NOMO-1 treated with dmso at 0.1 percent for 144 hours (cell line): Measurements from ENCODE around the gene PLK2.

Experiments
- DNase-seq: peaks from one replicate; lab custom pipeline; 2025; ENCODE audit not compliant: unreplicated experiment; lab: John Stamatoyannopoulos, UW

The PLK2 gene

DNA sequence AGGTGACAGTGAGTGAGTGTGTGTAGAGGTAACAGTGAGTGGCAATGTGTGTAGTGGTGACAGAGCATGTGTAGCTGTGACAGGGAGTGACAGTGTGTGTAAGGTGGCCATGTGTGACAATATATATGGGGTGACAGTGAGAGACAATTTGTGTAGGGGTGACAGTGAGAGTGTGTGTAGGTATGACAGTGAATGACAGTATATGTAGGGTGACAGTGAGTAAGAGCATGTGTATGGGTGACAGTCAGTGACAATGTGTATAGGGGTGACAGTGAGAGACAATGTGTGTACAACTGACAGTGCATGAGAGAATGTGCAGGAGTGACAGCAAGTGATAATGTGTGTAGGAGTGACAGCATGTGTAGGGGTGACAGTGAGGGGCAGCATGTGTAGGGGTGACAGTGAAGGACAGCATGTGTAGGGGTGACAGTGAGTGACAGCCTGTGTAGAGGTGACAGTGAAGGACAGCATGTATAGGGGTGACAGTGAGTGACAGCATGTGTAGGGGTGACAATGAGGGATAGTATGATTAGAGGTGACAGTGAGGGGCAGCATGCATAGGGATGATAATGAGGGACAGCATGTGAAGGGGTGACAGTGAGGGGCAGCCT lies 21.3 kb upstream of the PLK2 start:
- no peak for DNase-seq

DNA sequence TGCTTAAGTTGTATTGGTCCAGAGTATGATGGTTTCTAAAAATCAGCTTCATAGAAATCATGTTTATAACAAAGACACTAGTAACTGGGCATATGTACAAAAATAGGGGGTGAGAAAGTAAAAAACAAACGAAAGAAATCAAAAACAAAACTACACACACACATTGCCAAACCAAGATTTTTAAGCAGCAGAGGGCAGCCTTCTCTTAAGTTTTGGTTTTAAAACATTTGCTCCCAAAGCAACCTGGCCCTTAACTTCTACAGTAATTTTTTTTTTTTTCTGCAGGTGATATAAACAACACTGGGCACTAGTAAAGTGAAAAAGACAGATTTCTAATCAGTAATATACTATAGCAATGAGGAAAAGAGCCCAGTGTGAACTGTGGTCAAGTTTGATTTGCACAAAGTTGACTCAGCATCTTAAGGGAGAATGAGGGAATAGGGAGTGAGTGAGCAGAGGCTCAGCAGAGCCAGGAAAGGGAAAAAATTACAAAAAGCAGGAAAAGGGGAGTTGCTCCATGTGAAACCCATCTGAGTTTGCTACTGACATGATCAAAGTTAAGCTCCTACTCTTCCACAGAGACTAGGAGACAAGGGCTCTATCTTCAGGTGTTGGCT lies 18.0 kb upstream of the PLK2 start:
- DNase-seq, result no peak

DNA sequence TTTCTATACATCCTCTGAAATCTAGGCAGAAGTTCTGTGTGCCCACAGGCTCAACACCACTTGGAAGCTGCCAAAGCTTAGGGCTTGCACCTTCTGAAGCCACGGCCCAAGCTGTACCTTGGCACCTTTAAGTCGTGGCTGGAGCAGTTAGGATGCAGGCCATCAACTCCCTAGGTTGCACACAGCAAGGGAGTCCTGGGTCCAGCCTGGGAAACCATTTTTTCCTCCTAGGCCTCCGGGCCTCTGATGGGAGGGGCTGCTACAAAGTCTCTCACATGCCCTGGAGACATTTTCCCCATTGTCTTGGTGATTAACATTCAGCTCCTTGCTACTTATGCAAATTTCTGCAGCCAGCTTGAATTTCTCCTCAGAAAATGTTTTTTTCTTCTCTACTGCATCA lies 15.5 kb upstream of the PLK2 start:
- no peak for DNase-seq

DNA sequence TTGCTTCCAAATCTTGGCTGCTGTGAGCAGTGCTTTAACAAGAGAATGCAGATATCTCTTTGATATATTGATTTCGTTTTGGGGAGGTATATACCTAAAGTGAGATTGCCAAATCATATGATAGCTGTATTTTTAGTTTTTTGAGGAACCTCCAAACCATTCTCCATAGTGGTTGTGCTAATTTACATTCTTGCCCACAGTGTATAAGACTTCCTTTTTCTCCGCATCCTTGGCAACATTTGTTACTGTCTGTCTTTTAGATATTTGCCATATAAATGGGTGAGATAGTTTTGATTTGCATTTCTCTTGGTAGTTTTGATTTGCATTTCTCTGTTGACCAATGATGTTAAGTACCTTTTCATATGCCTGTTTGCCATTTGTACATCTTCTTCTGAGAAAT lies 10.0 kb upstream of the PLK2 start:
- peak; percentile 28 for DNase-seq

DNA sequence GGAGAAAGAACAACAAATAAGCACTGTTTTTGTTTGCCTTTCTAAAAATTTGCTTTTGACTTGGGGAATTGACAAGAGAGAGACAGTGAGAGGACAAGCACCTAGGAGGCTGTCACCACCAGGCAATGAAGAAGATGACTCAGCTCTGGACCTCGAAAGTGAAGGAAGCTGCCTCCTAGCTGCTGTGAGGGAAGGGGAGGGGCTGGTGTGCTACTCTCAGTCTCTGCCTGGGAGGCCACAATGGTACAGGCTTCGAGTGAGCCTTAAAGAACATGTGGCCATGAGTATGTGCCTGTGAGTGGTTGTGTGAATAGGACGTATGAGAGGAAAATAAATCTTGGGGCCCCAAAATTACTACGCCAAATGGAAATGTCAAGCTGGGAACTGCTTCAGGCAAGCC lies 7.1 kb upstream of the PLK2 start:
- DNase-seq, result peak; percentile 83

DNA sequence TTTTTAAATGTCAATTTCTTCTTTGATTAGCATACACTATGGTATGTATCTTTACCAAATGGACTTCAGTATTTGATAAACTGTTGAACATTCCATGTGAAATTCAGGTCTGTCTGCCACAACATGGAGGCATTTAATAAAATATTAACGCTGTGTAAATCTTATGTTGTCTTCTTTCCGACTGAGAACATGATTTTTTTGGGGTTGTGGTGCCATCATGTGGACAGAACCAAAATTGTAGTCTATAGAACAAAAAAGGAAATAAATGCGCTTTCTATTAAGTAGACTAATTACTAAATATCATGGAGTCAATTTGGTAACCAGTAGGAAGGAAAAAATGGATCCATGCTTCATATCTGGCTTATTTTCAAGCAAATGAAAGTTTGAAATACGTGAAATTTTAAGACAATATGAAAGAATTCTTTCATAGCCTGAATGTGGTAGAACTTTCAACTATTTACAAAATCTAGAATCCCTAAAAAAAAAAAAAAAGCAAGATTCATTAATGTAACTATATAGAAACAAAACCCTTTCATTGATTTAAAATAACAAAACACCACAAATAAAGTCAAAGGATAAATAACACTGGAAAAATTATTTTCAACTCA lies 2.8 kb upstream of the PLK2 start:
- peak; percentile 36 for DNase-seq

DNA sequence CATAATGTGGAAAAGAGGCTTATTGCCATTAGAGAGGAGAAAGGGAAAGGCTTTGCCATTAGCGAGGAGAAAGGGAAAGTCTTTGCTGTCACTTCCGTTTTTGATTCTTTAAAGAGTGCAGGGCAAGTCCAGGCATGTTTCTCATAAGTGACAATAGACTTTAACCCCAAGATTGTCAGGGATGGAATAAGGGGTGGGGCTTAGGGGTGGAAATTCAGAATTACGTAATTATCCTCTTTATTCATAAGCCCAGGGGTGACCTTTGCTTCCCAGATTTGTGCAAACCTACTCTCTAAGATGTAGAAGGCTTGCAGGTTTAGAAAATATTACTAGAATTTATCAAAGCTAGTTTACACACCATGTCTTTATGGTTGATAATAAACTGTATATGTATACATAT lies 2.3 kb upstream of the PLK2 start:
- DNase-seq, result peak; percentile 87

DNA sequence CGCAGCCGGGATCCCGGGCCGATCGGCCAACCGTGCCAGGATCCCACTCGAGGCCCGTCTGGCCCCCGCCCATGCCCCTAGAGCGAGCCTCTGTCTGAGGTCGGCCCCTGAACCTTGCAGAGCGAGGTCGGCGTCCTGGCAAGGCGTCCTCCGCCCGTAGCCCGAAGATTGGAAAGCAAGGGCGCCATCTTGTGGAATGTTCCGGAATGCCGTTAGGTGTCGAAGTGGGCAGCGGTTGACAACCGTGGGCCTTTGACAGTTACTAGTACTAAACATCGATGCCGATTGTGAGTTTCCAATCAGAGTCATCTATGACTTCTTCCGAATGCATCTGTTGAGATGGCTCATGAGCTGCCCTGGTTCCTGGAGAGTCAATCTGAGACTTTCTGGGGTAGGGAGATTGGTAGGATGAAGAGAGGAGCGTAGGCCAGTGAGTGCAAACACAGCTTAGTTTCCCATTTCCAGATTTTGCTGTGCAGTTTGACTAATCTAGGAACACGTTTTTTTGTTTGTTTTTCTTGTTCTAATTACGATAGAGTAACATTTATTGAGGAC lies 923 bp upstream of the PLK2 start:
- peak; percentile 82 for DNase-seq

DNA sequence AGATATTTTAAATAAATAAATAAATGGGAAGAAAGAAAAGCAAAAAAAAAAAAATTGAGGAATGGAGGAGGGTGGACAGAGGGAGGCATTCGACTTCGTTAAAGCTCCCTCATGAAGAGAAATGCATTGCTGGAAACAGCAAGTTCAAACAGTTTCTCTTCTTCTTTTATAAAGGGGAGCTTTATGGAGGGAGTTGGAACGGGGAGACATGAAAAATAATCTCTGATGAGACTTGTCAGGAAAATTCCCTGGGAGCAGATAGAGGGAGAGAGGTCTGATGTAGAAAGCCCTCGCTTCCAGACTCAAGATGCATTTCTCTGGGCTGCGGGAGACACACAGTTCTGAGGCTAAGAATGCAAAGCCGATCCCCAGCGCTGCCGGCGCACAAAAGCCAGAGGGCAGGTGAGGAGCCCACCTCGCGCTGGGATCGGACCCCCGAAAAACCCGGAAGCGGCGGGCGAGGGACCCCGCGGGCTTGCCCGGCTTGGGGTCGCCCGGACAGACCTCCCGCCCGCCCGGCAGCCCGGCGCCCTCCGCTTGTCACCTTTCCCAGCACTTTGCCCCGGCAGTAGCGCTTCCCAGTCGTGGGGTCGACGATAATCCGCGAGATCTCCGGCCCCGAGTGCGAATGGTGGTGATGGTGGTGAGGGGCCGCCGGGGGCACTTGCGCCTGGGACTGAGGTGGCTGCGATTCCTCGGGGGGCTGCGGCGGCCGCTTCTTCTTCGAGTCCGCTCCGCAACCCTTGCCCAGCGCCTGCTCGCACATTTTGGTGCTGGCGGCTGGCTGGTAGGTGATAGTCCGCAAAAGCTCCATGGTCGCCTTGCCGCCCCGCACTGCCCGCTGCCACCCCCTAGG lies 512 bp downstream of the PLK2 start:
- DNase-seq, result no peak

DNA sequence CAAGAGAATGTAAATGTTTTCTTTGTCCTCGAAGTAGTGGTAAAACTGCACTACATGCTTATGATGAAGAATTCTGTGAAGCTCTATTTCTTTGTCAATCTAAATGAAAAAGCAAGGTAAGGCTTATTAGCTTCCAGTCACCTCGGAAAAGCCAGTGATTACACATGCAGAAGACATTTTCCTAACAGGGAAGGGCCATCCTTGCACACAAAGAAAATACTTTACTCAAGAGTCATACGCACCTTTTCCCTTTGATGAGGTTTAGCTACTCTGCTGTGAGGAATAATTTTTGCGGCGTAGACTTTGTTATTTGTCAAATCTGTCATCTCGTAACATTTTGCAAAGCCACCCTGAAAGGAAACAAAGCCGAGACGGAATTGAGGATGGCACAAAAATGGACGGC lies 1.1 kb downstream of the PLK2 start:
- DNase-seq, result no peak

DNA sequence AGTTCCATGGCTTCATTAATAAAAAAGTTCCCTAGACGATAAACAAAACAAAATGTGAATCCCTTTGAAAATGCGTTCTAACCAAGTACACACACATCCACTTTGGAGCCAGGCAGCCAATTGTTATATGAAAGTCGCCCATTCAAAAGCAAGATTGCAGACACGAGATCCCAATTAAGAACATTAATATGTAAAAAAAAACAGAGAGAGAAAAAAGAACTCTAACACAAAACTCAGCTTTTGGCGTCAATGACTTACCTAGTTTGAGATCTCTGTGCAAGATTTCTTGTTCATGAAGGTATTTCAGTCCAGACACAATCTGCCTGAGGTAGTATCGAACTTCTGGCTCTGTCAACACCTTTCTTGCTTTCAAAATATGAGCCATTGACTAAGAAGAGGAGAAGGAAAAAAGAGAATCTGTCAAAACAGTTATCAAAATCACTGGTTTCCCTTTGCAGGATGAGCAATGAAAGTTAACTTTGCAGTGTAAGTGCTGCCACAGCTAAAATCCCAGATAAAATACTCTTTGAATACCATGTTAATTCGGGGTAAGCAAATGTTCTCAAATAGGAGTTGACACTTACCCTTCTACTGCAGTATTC lies 1.6 kb downstream of the PLK2 start:
- no peak for DNase-seq

DNA sequence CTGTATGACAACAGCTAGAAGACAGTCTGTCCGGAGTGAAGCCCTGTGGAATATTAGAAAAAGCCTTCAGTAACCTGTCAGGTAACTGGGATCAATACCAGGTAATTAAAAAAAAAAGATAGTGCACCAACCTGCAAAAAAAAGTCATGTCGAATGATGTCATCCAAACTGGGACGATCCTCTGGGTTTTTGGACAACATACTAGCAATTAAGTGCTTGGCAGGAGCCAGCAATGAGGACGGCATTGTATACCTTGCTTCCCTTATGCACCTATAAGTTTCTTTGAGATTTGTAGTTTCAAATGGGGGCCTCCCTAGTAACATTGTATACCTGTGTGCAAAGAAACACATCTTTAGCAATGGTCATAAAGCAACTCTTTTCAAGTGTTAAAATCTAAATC lies 2.8 kb downstream of the PLK2 start:
- no peak for DNase-seq

DNA sequence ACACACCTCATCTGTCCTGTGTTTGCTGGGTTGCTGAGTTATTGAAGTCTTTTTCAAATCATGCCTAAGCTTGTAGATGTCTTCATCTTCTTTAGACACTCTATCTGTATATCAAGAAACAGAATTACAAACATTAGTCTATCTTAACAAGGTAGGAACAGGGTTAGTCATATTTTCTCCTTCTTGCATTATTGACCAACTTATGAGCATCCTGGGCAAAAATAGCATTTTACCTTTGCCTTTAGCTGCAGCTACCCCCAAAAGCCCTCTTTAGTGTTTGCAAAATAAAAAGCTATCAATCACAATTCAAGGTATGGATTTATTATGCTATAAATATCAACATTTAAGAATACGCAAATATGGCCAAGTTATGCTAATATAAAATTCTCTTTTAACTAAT lies 3.4 kb downstream of the PLK2 start:
- DNase-seq, result no peak

DNA sequence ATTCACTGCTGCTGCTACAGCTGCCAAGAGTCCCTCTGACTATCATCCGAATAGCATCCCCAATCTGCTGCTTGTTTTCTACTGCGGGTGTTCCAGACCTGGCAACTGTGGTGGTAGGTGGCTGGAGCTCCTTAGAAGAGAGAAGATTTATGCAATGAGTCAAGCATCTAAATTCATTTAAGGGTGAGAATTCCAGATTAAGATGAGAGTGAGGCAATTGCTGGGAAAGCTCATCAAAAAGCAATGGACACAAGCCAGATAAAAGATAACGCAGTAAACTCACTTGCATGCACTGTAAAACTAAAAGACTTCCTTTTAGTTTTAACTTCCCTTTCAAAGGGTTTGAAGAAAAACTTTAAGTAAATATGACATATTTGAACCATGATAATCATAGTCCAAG lies 3.9 kb downstream of the PLK2 start:
- no peak for DNase-seq

DNA sequence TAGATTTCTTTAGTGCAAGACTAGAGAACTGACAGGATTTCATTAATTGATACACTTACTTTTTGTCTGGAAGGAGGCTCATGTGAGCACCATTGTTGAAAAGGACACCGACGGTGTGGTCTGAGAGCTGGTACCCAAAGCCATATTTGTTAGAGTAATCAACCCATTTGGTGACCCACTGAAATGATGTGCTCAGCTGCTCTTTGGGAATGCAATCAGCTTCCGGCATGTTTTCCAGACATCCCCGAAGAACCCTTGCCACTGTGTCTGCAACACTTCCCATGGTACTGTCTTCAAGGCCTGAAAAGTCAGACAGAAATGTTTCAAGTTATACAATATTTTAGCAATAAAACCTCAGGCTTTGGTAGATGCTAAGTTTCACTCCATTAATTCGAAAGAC lies 4.4 kb downstream of the PLK2 start:
- DNase-seq, result no peak

DNA sequence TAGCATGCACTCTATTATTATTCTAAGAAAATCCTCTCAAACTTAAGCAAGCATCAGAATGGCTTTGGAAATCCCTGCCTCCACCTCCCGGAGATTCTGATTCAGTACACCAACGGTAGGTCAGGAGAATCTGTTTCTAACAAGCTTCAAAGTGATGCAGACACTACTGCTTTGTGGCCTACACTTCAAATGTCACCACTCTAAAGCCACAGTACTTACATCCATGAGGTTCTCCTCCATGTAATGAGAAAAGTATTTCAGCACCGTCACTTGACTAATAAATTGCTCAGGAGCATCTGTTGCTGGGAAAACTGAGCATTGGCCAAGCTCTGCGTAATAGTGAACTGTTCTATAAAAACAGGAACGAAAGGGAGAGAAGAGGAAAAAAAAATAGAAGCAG lies 4.8 kb downstream of the PLK2 start:
- DNase-seq, result no peak

DNA sequence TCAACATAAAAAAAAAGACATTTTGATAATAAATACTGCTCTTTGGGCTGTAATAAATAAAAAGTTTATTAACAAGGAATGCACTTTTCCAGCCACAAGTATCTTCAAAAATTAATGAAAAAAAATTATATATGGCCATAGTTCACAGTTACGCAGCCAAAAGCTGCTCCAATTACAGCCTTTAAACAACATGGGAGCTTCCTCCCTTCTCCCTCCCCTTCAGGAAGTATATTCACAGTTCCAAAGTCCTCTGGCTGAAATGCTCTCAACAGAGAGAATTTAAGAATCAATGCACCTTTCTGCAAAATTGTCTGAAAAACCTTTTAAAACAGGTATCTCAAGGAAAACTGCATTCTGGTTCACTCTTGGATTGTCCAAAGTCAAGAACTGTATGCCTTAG lies 5.9 kb downstream of the PLK2 start:
- no peak for DNase-seq

DNA sequence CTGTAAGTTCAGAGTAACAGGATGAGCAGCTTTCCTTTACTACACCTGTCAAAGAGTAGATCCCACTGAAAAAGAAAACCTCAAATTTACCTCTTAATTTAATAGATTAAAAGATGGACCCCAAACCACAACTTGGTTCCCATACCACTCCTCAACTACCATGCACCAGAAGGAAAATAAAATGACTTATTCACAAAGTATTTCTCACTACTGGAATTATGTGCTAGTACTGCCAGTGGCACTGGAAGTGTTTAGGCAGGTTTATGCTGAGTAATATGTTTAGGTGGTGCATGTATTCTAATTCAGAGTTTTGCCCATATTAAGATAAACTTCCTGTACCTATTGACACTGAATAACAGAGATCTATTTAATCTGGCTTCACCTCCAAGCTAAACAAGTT lies 6.6 kb downstream of the PLK2 start:
- no peak for DNase-seq

DNA sequence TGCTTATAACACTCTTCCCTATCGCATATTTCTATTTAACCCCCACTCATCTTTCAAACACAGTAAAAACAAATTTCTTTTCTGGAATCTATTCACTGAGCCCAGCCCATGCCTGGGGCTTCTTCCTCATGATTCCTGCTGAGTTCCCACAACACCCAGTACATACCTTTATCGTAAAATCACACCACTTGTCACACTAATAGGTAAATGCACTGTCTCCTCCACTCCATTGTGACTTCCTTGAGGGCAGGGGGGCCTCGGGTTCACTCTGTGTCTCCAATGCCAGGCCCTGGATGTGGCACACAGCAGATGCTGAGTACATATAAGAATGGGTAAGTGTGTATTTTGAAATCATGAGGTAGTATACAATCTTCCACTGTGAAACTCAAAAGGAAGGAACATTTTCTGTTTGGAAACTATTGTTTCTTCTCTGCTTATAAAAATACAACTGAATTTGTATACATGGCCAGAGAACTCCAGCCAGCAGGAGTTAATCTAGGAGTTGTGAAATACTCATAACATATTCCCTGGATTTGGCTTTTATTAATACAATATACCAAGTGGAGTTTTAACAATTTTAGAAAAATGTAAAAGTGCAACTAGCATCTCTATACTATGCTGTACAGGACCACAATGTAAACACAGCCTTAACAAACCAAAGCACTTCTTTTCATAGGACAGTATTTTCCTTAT lies 7.2 kb downstream of the PLK2 start:
- DNase-seq, result no peak

DNA sequence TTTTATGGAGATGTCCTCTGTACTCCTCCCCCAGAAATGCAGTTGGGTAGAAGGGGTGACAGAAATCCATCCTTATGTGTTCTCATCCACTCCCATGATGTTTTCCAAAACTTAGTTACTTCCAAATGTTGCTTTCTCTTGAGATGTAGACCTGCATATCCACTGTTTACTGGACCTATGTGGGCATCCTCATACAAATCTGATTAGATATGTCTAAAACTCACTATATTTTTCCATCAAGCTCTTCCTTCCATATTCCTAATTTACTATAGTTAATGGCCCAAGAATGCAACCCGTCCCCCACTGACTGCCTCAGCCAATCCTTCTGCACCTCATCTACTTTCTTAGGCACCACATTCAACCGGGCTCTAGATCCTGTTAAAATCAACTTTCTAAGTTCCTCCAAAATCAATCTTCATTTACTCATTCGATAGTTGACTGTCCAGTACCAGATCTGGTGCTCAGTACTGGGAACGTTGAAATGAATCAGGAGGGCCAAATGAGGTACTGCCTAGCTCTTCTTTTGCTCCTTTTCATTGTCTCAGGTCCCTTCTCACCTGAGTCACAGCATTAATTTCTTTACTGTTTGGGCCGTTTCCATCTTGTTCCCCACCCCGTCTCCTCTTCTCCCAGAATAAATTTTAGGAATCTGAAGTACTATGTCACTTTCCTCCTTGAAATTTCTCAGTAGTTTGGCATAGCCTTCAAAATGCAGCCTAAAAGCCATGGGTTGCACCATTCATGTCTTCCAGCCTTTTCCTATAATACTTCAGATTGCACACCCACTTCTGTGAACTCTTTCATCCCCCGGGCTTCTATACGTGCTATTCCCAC lies 7.9 kb downstream of the PLK2 start:
- DNase-seq, result no peak
